ENCODE measurements around the gene IARS2.

The IARS2 gene

DNA sequence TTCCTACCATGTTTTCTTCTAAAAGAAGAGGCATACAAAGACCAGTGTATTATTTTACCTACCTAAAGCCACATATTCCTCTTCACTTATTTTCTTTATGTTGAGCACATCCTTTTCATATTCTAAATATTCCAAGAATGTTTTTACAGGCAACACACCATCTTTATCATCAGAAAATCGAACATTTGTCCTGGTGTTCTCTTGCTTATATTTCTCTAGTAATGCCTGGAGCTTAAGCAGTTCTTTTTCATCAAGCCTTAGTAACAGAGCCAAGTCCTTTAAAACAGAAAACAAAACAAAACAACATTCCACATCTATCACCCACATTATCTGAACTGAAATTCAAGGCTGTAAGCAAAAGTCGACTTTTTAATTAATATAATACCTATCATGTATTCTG, 88.7 kb downstream of the IARS2 start:
- TF ChIP-seq, protein P1, sequence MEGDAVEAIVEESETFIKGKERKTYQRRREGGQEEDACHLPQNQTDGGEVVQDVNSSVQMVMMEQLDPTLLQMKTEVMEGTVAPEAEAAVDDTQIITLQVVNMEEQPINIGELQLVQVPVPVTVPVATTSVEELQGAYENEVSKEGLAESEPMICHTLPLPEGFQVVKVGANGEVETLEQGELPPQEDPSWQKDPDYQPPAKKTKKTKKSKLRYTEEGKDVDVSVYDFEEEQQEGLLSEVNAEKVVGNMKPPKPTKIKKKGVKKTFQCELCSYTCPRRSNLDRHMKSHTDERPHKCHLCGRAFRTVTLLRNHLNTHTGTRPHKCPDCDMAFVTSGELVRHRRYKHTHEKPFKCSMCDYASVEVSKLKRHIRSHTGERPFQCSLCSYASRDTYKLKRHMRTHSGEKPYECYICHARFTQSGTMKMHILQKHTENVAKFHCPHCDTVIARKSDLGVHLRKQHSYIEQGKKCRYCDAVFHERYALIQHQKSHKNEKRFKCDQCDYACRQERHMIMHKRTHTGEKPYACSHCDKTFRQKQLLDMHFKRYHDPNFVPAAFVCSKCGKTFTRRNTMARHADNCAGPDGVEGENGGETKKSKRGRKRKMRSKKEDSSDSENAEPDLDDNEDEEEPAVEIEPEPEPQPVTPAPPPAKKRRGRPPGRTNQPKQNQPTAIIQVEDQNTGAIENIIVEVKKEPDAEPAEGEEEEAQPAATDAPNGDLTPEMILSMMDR (IDR thresholded peaks at IDR 0.05; ENCODE audit: control insufficient read depth, extremely low read depth, insufficient read depth) = no peak
- no peak overlapping the region for H3K4me3 ChIP-seq (ENCODE audit: low read depth, low read length)
- no peak for DNase-seq (ENCODE audit: low read depth)

DNA sequence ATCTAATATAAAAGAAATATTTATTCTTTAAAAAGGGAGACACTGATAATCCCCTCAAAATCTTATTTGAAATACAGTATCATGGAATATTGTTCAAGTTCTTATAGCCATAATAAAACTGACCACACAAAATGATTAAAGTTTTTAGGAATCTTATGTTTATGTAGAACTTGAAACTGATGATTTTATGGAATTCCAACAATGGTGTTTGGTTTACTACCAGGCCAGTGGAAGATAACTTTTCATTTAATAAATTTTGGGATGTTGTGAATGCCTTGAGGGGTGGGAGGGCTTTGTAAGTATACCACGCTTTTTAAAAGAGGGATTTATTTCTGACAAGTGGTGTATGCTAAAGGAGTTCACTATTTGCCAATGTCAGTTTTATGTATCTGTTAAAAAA, 90.6 kb downstream of the IARS2 start:
- no peak for DNase-seq (ENCODE audit: low read depth)
- TF ChIP-seq, protein P1 (IDR thresholded peaks at IDR 0.05; ENCODE audit: control insufficient read depth, extremely low read depth, insufficient read depth) = no peak

DNA sequence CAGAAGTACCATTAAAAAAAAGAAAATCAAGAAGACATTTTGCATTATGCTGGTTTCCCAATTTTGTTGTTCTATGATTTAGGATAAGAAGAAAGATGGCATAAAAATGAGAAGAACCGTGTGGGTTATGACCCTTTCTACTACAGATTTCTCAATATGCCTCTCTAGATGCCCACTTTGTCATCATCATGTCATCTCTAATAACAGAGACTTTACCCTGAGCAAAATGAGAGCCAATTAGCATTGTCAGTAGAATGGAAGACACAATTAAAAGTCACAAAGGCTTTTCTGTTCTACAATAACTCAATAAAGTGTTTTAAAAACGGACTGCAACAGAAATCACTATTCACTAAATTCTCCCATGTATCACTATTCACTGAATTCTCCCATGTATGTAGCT, 92.8 kb downstream of the IARS2 start:
- no peak for DNase-seq (ENCODE audit: low read depth)
- TF ChIP-seq, protein P1 (IDR thresholded peaks at IDR 0.05; ENCODE audit: control insufficient read depth, extremely low read depth, insufficient read depth) = no peak
- H3K4me3 ChIP-seq (ENCODE audit: low read depth, low read length) = no peak overlapping the region

More for the DNA sequence above, 90.6 kb downstream of the IARS2 start:
- no peak overlapping the region for H3K4me3 ChIP-seq (ENCODE audit: low read depth, low read length)

DNA sequence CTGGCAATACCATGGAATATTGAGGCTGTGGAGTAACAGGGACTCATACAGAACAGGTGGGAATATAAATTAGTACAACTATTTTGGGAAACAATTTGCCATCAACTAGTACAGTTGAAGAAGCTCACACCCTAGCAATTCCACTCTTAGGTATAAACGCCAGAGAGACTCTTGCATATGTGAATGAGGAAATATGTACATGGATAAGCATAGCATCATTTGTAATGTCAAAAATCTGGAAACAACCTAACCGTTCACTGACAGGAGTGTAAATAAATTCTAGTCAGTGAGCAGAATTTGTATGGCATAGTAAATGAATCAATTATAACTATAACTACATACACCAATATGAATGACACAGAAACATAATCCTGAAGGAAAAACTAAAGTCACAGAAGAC, 94.6 kb downstream of the IARS2 start:
- no peak for DNase-seq (ENCODE audit: low read depth)
- TF ChIP-seq, protein P1 (IDR thresholded peaks at IDR 0.05; ENCODE audit: control insufficient read depth, extremely low read depth, insufficient read depth) = no peak
- H3K4me3 ChIP-seq (ENCODE audit: low read depth, low read length) = no peak overlapping the region

DNA sequence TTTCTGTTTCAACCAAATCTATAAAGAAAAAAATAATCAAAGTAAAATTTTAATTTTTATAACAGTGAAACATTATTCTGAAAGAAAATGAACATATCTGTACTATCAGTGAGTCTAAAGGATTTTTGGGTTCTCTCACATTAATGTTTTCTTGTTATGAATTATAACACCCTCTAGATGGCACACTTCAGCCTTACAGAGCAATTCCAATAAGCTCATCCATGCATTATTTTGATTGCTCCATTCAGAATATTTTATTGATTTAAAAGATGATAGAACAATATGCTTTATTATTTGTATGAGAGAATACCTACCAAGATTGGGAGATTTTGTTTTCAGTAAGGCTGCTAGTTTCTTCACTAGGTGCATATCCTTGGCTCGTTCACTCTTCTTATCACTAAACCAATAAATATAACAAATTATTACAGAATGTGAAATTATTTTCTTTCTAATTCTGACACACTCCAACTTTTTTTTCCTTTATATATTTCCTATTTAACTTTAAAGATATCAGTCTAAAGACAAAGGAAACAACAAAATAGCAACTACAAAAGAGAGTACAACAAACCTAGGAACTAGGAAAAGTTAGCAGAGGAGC, 95.9 kb downstream of the IARS2 start:
- DNase-seq (ENCODE audit: low read depth) = peak; percentile 27
- H3K4me3 ChIP-seq (ENCODE audit: low read depth, low read length) = no peak overlapping the region
- TF ChIP-seq, protein P1 (IDR thresholded peaks at IDR 0.05; ENCODE audit: control insufficient read depth, extremely low read depth, insufficient read depth) = peak; percentile 60

GRCh38 chr1:220195701-220196100, 101.8 kb downstream of the IARS2 start:
- no peak for DNase-seq (ENCODE audit: low read depth)
- H3K4me3 ChIP-seq (ENCODE audit: low read depth, low read length) = no peak overlapping the region
- TF ChIP-seq, protein P1 (IDR thresholded peaks at IDR 0.05; ENCODE audit: control insufficient read depth, extremely low read depth, insufficient read depth) = no peak

Measured in LNCaP clone FGC (cell line).